GM21786 (cell line): Measurements from ENCODE around the gene IYD.
"Not testable (repeated sequence)": the region's sequence is repeated elsewhere in the genome, so short reads cannot be mapped to it uniquely, and the experiment has no call there.

Experiments used
- ATAC-seq: cut with Tn5 transposase; IDR thresholded peaks from one replicate; pipeline ENCODE4 v1.9.1; 2021; ENCODE audit not compliant: unreplicated experiment

Gene IYD

GRCh38 chr6:150427037-150427602, 58.3 kb downstream of the IYD start:
- ATAC-seq = no peak

- no peak for ATAC-seq
Observed at GRCh38 chr6:150427843-150428242, 59.0 kb downstream of the IYD start.

GRCh38 chr6:150430815-150431214, 62.0 kb downstream of the IYD start:
- no peak for ATAC-seq

GRCh38 chr6:150435360-150435759, 66.5 kb downstream of the IYD start:
- no peak for ATAC-seq

- no peak for ATAC-seq
Observed at GRCh38 chr6:150435832-150436231, 67.0 kb downstream of the IYD start.

GRCh38 chr6:150439373-150439772, 70.6 kb downstream of the IYD start:
- ATAC-seq = no peak

- no peak for ATAC-seq
Observed at GRCh38 chr6:150443621-150444020, 74.8 kb downstream of the IYD start.

- ATAC-seq = no peak
Observed at GRCh38 chr6:150444308-150444707, 75.5 kb downstream of the IYD start.

- no peak for ATAC-seq
Observed at GRCh38 chr6:150445486-150445885, 76.7 kb downstream of the IYD start.

GRCh38 chr6:150448221-150448620, 79.4 kb downstream of the IYD start:
- ATAC-seq = no peak

- ATAC-seq = not testable (repeated sequence)
Observed at GRCh38 chr6:150449055-150449454, 80.2 kb downstream of the IYD start.

GRCh38 chr6:150450918-150451317, 82.1 kb downstream of the IYD start:
- no peak for ATAC-seq

- no peak for ATAC-seq
Observed at GRCh38 chr6:150451807-150452427, 83.1 kb downstream of the IYD start.

GRCh38 chr6:150452428-150453243, 83.8 kb downstream of the IYD start:
- no peak for ATAC-seq

GRCh38 chr6:150453357-150453756, 84.5 kb downstream of the IYD start:
- ATAC-seq = no peak
